ENCODE measurements around the gene PTPRG.
"Not testable (repeated sequence)": the region's sequence is repeated elsewhere in the genome, so short reads cannot be mapped to it uniquely, and the experiment has no call there.

PTPRG gene

DNA sequence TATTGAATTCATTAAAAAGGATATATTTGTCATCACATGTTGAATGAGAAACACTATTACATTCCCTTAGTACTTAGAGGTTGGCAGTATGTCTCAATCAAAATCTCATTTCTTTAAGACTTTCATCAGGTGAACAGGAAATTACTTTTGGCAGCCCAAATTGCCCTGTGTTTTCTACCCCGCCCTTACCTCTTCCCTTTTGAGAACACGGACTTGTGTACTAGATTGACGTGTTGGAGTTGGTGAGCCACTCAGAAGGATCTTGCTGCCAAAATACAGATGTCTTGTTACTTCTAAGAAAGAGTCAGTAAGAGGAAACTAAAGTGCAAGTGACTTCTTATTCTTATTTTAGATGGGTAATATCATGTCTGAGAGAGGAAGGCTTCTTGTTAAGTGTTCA lies 425.1 kb downstream of the PTPRG start:
- DNase-seq = no peak

DNA sequence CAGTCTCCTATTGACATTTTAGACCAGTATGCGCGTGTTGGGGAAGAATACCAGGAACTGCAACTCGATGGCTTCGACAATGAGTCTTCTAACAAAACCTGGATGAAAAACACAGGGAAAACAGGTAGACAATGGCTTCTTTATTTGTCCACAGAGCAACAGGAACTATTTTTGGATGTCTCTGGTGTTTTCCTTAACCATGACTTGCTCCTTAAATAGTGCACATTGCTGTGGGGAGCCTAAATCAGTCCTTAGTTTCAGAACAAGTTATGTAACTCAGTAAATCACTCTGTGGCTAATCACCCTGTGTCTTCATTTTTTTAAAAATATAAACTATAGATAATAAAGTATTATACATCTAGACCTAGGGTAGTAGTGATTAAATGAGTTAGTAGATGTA lies 428.3 kb downstream of the PTPRG start:
- no peak for DNase-seq

DNA sequence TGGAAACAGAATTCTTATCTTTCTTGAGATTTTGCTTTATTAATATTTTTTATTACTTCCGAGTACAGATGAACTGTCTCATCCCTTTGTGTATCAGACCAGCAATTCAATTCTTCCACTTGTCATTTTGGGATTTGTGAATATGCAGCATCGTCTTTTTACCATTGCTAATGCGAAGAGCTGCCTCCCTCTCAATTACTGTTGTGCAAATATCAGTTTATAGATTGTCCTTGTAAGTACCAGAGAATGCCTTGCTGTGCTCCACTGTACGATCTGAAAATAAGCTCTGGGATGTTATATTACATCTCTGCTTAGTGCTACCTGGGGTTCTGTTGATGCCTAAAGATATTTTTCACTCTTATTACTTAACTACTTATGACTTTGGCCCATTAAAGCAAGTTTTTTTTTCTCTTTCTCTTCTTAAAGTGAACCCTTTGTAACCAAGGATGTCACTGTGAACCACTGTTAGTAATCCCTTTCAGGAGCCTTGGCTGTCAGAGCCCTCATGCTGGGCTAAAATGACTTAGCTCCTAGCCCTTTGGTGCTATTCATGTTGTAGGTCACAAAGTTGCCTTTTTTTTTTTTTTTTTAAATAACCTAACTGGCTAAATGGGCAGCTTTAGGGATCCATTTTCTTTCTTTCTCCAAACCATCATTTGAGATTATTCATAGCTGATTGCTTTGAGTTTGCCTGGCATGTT lies 429.1 kb downstream of the PTPRG start:
- no peak for DNase-seq

DNA sequence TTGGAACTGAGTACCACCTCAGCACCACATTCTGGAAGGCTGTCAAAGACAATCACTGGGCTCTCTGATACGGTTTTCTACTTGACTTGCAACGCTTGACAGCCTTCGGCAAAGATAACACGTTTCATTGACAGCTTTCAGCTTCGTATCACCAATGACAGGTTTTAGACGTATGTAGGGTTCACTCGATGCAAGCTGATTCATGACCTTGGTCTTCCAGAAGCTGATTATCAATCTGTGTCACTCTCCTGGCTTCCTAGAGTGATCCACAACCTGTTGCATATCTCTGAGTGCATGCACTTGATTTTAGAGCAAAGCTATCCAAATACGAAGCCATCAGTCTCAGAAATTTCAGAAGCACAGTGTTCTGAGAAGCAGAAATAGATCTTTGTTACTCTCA lies 430.3 kb downstream of the PTPRG start:
- DNase-seq = no peak

DNA sequence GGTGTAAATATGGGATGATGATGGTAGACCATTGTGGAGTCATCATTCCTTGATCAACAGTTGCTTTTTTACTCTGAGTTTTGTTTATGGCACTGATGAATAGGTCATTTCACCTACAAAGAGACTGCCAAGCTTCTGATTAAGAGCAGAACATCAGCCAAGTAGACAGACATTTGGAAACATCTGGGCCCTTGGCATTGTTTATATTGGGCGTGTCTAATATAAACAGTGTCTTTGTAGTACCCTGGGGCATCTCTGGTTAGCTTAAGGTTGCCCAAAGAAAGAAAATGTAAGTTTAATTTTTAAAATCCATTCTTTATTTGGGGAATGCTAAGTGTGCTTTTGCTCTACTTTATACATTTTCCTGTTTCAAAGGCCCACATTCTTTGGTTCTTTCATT lies 435.0 kb downstream of the PTPRG start:
- DNase-seq = no peak

DNA sequence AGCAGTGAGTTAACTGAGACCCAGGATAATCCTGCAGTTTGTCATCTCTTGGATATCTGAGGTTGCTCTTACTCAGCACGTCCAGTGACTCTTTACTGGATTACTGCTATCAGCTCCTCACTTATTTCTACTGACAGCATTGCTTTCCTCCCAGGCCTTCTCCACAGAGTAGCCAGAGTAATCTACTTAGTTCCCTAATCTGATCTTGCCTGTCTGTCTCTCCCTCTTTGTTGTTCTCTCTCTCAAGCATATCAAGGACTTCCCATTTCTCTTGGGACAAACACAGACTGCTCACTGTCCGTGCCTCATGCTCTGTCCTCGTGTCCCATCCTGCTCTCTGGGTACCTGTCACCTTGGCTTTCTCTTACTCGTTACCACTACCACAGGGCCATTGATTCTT lies 435.7 kb downstream of the PTPRG start:
- DNase-seq = no peak

DNA sequence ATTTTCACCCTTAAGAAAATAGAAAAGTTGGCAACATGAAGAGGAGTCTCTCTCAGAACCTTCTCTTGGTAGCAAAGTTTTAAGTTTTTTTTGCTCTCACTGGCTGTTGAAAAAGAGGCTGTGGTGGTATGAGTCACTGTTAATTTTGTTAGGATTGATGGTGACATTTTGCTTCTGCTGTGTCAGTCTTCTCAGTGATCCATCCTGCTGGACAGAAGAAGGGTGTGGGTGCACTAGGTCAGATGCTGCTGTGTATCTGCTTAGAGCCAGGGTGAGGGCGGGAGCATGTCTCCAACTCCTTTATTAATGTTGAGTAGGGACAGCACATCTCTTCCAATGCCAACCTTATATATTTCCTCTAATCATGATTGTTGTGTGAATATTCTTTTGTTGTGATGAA lies 442.5 kb downstream of the PTPRG start:
- DNase-seq = no peak

DNA sequence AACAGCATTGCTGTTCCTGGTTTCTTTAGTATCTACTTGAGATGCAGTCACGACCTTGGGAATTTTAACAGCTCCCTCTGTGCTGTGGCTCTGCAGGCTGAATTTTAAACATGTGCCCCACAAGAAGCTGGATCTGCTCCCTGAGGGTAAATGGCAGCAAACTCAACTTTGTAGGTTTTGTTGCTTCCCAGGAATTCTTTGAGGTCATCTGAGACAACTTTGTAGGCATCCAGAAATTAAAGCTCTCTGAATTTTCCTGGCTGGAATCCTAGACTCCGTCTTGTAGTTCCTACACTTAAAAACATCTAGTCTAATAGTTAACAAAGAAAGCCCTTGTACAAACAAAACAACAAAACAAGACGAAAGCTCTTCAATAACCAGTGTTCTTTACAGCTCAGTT lies 445.7 kb downstream of the PTPRG start:
- no peak for DNase-seq

DNA sequence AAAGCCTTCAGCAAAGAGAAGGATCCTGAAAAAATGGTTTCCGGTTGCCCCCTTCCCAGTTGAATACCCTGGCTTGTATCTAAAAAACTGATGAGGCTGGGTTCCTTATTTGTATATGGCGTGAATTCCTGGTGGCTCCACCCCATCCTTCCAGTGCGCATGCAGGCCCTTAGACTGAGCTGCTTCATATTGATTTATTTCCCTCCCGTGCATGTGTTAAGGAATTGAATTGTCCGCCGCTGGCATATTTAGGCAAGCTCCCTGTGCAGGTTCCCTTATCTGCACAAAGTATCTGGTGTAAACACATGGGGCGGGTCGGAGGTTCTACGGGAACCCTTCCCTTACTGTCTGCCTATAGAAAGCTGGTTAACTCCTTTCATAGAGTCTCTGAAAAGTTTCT lies 449.6 kb downstream of the PTPRG start:
- no peak for DNase-seq

DNA sequence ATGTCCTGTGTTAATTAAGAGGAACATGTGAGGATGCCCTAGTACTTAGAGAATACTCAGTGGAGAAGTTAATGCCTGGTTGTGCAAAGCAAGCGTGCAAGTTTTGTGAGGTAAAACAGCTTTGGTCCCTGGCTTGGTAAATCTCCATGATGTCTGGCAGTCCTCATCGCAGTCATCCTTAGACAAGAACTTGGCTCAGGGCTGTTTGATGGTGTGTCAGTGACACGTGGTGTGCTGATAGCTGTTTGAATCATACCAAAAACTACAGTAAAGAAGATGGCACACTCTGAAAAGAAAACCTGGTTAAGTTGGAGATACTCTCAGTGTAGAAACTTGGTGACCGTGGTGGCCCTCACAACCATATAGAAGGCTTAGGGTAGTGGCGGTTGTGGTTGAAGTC lies 450.3 kb downstream of the PTPRG start:
- no peak for DNase-seq

DNA sequence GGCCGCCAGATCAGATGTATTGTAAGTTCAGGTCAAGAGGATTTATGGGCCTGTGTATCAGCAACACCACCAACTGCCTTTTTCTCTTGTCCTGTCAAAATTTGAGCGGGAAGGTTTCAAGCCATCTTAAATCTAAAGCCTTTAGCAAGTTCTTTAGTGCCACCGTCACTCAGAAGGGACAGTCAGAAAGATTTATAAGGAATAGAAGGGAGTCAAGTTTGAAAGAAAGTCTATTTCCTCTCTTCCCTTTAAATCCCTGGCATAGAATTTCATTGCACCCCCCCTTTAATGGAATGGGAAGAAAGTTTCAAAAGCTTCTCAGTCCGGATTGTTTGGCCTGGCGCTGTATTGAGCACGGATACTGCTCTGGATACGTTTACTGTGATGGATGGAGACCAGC lies 452.6 kb downstream of the PTPRG start:
- DNase-seq = no peak

DNA sequence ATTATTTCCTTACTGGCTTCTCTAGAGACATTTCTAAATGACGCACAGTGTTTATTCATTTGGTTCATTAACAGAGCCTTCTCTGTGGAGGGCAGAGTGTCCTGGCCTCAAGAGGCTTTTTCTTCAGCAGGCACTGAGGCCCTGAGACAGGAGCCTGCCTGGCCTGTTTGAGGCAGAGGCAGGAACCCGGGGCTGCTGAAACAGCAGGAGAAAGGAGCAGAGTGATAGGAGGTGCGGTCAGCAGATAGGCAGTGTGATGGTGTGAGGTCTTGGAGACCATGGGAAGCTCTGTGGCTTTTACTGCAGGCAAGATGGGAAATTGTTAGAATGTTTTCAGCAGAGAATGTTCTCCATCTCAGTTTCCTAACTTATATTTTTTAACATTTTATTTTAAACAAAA lies 453.7 kb downstream of the PTPRG start:
- no peak for DNase-seq

DNA sequence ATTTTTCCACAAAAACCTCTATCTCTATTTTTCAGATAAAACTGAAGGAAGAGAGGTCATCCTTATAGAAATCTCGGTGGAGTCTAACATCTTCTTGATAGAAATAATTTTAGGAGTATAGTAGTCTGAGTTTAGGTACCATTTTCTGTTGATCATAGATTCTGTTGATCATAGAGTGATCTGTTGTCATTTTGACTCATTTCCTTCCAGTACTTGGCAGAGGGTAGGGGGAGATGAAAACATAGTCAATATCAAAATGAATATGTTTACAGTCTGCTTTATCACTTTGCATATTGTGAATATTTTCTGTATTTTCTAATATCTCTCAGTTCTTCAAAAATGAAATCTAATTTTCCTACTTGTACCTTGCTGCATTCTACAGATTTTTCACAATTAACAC lies 458.5 kb downstream of the PTPRG start:
- no peak for DNase-seq

DNA sequence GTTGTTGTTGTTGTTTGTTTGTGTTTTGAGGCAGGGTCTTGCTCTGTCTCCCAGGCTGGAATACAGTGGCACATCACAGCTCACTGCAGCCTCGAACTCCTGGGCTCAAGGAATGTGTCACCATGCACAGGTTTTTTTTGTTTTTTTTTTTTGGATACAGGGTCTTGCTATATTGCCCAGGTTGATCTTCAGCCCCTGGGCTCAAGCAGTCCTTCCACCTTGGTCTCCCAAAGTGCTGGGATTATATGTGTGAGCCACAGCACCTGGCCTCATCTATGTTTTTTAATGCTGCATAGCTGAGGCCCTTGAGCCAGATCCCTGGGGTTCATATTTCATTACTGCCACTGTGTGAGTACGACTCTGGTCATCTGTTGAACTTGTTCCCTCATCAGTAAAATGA lies 459.3 kb downstream of the PTPRG start:
- DNase-seq = no peak

DNA sequence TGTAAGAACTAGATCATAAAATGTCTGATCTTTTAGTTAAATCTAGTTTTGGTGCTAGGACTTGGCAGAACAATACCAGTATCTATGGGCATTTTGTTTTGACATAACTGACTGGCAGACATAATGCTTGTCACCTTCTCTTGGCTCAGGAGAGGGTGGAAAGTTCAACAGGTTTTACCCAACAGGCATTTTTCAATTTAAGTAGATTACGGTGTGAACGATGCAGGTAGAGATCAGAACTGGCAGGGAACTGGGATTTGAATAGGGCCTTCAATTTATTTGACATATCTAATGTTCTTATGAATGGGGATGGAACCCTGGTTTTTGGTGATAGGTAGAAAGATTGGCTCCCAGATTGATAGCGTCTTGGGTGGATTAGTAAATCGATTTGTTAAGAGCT lies 460.9 kb downstream of the PTPRG start:
- no peak for DNase-seq

DNA sequence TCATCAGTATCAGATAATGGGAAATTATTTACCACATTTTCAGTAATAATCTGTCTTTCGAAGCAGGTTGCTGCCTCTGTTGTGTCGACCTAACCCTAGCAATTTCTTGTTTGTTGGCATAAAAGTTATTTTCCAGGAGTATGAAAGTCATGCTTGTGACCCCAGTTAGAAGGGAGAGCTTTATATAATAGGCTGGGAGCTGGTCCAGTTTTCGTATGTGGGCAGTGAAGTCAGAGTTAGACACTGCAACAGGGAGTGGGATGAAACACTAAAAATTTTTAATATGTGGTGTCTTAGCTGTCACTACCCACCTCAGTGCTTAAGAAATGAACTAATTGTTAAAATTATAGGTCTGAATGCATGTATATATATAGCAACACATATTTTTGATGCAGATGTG lies 463.5 kb downstream of the PTPRG start:
- DNase-seq = no peak

DNA sequence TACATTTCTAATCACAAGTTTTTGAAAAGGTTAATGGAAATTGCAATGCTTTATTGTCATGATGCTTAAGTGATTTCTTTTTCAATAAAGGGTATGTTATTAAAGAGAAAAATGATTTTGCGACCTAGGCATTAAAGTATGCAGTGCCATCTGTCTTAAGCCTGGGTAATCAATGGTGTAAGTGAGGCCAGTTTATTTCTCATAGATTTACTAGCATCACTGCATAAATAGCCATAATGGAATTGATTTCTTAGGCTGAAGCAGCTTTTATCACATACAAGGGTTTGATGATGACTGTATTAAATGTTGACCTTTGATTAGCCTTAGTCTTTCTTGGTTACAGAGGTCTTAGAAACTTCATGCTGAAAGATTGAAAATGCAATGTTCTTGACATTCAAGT lies 464.5 kb downstream of the PTPRG start:
- DNase-seq = no peak

DNA sequence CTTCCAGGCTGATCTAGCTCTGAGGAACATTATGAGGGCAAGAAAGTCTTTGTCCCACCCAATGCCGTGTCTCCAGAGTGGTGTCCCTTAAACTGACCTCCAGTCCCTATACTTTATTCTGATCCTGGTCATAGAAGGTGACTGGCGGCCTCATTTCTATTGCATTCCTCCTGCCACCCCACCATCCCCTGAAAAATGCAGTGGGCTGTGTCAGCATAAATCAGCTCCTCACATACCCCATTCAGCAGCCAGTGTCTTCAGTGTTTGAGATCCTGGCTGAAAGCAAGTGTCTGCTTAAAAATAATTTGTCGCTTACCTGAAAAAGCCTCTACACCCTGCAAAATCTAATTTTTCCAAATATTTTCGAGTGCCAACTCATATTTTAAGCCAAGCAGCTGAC lies 465.9 kb downstream of the PTPRG start:
- DNase-seq = no peak

DNA sequence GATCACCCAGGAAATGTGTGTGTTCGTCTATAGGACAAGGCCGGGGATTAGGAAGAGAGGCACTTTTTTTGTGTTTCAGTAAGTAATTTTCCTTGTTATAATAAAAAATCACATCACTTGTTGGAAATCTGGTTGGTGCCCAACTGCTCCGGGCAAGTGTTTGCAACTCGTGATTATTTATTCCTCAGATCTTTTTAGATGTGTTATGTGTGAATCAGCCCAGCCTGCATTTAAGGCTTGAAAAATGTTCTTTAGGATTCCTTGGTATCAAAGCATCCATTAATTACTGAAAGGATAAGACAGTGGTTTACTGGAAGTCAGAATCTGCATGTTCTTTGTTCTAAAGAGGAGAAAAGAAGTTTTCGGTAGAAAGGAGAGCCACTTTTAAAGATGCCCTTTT lies 466.4 kb downstream of the PTPRG start:
- DNase-seq = no peak

DNA sequence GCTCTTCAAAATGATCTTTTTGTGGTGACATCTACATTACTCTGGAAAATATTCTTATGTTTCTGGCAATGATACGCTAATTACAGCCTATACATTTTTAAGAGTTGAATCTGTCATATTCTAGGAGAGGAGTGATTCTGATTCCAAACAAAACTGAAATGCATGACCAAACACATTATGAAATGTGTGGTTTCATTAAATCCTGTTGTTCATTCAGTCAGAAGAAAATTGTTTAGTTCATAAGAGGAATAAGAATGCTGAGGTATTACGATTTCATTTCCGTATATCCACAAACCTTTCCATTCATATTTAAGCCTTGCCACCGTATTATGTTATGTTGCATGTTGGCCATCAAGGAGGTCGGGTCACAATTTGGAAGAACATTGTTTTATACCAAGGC lies 466.9 kb downstream of the PTPRG start:
- no peak for DNase-seq

DNA sequence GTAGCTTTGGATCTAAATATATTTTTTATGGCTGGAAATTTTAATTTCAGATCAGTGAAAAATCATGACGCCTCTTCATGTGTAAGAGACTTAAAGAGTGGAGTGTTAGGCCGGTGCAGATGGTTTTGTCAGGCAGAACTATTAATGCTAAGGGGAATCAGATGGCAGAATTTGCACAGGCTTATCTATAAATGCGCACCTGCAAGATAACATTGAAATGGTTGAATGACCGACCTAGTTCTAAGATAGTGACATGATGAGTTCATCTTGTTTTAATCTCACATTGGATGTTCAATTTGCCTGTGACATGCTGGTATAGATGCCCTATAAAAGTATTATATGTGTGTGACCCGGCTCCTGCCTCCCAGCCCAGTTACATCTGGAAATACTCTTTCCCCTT lies 471.4 kb downstream of the PTPRG start:
- no peak for DNase-seq

DNA sequence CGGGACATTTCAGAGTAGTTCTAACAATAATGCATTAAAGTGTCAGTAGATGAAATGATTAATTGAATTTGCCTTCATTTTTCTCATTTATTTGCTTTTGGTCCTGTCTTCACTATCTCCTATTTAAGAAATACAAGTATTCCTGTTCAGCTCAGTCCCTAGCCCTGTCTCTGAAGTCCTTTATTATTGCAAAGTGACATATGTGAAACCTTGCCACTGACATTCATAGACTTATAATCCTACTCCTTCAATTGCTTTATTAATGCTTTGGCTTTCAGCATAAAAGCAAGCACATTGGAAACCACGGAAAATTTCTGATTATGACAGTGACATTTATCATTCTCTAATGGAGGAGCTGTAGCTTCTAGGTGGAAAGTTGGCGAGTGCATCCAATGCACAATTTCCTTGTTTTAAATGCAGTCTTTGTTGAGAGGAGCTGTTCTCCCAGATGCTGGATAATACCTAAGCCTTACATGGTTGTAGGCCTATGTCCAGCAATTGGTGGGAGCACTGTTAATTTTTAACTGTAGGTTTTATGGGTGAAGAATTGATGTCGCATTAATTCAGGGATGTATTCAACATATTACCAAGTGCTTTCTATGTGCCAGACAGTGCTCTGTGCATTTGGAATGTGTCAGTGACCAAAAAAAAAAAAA lies 474.2 kb downstream of the PTPRG start:
- no peak for DNase-seq

DNA sequence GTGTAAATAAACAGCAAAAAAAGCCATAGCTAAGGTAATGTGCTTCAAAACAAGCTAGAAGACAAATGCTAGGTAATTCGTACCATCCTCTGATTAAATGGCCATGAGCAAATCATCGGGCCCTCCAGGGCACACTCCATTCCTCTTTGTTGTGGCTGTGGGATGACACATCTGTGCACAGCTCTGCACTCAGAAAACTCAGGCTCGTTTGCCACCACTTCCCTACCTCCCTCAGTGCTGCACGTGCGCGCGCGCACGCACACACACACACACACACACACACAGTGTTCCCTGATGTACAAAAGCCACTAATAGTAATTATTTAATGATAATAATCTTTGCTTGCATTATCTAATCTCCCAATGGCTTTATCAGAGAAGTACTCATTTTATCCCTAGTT lies 475.4 kb downstream of the PTPRG start:
- DNase-seq = no peak

DNA sequence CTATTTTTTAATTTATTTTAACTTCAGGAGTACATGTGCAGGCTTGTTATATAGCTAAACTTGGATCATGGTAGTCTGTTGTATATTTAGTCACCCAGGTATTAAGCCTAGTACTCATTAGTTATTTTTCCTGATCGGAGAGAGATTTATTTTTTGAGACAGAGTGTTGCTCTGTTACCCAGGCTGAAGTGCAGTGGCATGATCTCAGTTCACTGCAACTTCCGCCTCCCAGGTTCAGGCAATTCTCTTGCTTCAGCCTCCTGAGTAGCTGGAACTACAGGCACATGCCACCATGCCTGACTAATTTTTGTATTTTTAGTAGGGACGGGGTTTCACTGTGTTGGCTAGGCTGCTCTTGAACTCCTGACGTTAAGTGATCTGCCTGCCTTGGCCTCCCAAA lies 477.4 kb downstream of the PTPRG start:
- not testable (repeated sequence) for DNase-seq

DNA sequence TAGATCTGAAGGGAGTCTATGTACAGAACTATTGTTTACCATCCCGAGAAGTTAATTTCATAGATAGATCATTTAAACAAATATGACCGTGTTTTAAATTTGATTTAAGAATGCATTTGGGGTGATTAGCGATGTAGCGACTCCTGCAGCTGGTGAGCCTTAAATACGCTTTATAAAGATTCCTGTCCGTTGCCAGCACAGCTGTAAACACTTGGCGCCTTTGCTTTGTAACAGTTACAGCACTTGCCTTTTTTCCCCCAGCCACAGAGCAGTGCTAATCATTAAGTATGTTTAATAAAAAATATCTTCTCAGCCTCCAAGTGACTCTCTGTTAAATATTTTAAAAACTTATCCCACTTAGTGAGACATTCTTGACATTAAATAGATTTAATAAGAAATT lies 478.2 kb downstream of the PTPRG start:
- DNase-seq = no peak
